ENCODE data around the gene KCNH8.
"Not testable (repeated sequence)": the region's sequence is repeated elsewhere in the genome, so short reads cannot be mapped to it uniquely, and the experiment has no call there.

The KCNH8 gene

DNA sequence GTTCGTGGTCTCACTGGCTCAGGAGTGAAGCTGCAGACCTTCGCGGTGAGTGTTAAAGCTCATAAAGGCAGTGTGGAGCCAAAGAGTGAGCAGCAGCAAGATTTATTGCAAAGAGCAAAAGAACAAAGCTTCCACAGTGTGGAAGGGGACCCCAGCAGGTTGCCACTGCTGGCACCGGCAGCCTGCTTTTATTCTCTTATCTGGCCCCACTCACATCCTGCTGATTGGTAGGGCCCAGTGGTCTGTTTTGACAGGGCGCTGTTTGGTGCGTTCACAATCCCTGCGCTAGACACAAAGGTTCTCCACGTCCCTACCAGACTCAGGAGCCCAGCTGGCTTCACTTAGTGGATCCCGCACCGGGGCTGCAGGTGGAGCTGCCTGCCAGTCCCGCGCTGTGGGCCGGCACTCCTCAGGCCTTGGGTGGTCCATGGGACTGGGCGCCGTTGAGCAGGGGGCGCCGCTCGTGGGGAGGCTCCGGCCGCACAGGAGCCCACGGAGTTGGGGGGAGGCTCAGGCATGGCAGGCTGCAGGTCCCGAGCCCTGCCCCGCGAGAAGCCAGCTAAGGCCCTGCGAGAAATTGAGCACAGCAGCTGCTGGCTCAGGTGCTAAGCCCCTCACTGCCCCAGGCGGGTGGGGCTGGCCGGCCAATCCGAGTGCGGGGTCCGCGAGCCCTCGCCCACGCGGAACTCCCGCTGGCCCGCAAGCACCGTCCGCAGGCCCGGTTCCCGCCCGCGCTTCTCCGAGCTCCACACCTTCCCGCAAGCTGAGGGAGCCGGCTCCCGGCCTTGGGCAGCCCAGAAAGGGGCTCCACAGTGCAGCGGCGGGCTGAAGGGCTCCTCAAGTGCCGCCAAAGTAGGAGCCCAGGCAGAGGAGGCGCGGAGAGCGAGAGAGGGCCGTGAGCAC lies 85.8 kb downstream of the KCNH8 start:
- not testable (repeated sequence) for H3K27ac ChIP-seq, H3K4me3 ChIP-seq

DNA sequence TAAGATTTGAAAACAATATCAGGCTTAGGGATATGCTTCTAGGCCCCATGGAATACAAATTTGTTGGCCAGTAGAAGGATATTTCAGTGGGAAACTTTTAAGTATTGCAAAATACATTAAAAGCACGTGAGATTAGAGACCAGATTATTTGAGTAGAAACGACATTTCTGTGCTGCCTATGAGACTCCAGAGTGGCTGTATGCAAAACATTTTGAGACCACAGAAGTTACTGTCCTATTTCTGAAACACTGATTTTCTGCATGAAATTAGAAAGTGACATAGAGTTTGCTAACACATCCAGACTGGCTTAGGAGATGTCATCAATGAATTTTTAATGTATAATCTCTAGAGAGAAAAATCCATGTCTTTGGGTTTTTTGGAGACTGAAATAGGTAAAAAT lies 99.8 kb downstream of the KCNH8 start:
- H3K27ac ChIP-seq = no peak overlapping the region
- no peak overlapping the region for H3K4me3 ChIP-seq

DNA sequence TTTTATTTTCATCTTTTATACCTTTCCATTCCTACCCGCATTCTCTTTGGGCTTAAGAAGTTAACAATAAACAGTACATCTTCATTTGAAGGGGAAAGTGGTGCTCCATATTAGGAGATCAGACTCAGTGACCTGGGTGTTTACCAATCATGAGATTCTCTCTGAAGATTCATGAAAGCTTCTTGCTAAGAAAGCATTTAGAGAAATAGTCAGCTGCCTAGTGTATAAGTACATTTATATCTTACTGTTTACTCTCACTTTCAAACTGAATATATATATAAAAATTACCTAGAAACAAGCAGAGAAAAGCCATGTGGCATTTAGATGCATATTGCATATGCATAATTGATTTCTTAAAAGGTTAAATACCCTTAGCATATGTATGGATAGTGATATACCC lies 100.5 kb downstream of the KCNH8 start:
- Histone ChIP-seq H3K27ac (no peak overlapping the region), H3K4me3 (no peak overlapping the region)

DNA sequence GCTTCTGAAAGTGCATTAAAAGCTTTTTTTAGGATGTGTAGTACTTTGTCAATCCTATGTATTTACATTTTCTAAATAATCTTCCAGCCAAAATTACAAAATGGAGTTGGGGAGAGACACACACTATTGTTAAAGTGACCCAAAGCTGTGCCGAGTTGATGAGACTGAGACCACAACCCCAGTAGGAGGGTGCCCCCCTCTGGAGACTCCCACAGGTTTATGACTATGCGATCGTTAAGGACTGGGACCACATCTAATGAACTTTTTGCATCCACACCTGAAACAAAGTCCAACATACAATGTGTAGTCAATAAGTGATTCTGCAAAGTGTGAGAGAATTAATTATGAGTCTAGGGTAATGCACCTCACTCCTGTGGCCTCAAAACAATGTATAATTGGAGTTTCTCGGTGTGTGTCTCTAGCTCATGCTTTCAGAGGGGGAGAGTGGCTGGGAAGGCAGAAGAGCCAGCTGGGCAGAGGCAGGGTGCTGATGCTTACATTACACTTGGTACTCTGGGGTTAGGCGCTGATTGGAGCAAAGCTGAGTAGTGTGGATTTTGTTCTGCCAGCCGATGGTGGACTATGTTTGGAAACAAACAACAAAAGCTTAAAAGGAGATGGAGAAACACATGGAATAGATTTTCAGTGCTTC lies 102.8 kb downstream of the KCNH8 start:
- Histone ChIP-seq H3K27ac (no peak overlapping the region), H3K4me3 (no peak overlapping the region)

DNA sequence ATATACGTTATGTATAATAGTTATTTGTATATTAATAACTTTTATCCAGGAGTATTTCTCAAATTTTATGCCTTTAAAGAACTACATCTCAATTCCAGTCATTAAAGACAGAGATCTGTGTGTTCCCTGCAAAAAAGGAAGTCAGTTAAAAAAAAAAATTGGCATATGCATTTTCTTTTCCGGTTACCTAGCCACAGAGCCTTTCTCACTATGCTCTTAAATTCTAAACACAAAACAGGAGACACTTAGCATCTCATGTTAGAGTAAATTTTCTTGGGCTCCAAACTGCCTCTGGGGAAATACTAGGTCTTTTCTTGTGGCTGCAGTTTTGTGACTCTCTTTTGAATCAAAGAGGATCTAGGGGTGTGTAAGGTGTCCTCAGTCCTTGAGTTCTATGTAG lies 105.9 kb downstream of the KCNH8 start:
- no peak overlapping the region for H3K27ac ChIP-seq
- no peak overlapping the region for H3K4me3 ChIP-seq

DNA sequence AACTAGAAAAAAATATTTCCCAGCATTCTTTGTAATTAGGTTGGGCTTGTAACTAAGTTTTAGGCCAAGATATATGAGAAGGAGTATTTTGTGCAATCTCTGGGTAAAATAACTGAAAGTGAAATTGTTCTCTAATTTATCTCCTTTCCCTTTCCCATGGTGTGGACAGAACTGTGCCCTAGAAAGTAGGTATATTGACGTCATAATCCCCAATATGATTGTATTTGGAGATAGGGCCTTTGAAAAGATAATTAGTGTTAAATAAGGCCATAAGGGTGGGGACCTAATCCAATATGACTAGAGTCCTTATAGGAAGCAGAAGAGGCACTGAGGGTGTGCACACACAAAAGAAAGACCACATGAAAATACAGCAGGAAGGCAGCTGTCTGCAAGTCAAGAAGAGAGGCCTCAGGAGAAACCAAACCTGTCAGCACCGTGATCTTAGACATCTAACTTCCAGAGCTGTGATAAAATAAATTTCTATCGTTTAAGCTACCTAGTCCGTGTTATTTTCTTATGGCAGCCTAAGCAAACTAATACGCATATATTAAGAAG lies 106.6 kb downstream of the KCNH8 start:
- Histone ChIP-seq H3K4me3 (no peak overlapping the region), H3K27ac (no peak overlapping the region)

DNA sequence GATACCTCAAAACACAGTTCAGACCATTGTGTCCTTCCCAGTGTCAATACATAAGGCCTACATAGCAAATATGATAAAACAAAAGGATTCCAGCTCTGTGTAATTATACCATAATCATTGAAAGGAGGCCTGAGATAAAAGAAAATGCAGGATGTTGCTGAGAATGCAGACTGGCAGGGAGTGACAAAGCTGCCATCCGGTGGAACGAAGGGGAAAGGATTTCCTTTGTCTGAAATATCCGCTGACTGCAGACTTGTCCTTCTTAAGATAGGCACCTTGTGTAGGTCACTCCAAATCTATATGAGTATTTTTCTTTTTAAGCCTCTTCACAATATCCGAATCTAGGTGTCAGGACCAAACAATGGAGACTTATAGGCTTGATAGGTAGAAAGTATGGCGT lies 108.0 kb downstream of the KCNH8 start:
- no peak overlapping the region for H3K27ac ChIP-seq
- H3K4me3 ChIP-seq = no peak overlapping the region

DNA sequence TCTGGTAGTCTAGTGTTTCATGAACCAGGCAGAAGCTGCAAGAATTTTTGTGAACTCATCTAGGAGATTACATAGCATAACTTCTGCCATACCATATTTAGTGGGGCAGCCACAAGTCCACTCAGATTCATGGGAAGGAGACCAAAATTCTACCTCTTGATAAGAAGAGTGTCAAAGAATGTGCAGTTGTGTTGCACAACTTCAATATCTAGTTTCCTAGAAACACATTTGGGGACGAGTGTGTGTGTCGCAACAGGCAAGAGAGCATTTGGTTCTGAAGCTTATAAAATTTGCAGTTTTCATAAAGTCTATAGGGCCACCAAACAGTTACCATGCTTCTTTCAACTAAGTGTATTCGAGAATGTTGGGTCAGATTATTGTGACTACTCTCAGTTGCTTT lies 115.3 kb downstream of the KCNH8 start:
- no peak overlapping the region for H3K27ac ChIP-seq
- no peak overlapping the region for H3K4me3 ChIP-seq

DNA sequence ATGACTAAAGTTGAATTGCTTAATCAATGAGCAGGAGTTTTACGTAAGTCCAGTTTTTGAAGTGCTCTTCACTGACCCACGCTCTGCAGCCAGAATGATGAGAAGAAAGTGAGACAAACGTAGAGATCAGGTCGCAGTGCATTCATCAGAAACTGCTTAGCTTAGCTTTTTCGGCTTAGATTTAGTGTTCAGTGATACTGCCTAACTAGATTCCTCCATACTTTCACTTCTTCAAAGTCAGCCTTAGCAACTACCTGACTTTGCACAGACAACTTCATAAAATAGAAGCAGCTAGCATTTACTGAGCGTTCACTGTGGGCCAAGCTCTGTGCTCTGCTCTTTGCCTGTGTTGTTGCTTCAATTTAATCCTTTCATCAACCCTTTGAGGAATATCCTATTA lies 116.1 kb downstream of the KCNH8 start:
- no peak overlapping the region for H3K27ac ChIP-seq

DNA sequence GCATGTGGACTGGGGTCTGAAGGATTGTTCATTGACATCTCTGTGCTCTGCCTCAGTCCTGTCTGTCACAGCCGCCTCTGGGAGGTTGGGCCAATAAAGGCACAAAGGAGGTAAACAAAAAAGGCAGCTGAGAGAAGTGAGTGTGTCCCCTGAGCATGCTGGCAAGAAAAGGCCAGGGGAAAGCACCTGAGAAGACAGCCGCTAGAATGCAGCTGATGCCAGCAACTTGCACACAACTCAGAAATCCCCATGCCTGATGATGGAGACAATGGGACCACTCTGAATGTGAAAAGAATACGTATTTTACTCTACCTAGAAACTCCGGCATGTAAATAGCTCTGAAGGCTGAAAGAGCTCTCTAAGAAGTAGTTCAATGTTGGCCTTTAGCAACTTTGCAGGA lies 118.7 kb downstream of the KCNH8 start:
- Histone ChIP-seq H3K4me3 (no peak overlapping the region), H3K27ac (no peak overlapping the region)

More for the DNA sequence above, 116.1 kb downstream of the KCNH8 start:
- H3K4me3 ChIP-seq = no peak overlapping the region

DNA sequence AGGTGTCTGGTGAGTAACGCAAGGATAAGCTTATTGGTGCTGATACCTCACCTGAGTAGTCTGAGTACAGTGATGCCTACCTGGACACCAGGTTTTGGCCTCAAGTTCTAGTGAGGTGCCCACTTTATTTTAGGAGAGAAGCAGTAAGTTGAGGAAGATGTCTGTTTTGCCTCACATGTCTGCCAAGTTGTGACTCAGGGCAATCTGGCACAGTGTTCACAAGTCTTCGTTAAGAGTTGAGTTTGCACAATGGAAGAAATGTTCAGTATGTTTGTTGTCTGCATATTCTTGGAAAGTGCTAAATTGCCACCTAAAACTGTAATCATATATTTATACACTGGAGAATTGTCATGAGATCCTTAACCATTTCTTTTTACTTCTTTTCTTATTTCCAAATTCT lies 122.2 kb downstream of the KCNH8 start:
- Histone ChIP-seq H3K27ac (no peak overlapping the region), H3K4me3 (no peak overlapping the region)

DNA sequence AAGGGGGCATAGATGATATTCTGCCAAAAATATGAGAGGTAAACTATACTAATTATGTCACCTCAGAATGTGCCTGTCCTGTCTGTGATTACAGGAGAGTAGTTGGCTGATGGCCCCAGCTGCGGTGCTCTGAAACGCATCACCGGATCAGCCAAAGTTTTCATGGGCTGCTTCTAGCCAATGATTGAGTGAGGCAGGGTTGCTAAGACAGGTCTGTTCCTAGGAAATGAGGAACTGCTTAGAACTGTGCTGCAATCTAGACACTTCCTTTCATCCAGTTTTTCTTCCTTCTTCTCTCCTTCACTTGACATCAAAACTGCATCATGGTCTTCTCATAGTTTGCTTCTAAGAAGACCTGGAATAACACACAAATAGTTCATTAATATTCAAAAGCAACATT lies 124.0 kb downstream of the KCNH8 start:
- H3K4me3 ChIP-seq = no peak overlapping the region
- H3K27ac ChIP-seq = no peak overlapping the region

DNA sequence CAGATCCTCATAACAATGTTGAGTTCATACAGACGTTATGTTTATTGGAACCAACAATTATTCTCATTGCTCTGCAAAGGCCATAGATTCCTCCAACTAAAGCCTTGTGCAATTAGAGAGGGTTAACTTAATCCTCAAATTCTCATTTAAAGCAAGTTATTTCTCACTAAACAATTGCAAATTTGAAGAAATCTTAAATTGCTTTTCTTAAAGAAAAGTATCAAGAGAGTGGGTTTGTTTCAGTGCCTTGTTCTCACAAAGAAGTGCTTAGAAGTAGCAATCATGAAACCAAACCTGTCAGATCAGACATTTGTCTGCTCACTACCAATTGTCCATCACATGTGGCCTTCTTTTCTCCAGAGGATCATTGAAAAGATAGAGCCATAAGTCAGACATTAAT lies 124.8 kb downstream of the KCNH8 start:
- Histone ChIP-seq H3K4me3 (no peak overlapping the region), H3K27ac (no peak overlapping the region)

DNA sequence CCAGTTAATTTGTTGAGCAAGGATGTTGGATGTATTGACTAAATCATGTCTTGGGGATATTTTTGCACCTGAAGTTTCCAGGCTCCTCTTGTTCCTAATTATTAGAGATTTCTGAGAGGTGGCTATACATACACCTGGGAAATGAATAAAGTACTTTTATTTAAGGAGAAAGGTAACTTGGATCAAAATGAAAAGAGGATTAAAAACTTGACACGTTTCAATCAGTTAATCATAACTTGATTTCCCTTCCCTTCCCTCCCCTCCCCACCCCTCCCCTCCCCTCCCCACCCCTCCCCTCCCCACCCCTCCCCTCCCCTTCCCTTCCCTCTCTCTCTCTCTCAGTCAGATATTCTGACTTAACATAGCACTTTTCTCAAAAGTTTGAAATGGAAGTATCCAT lies 126.3 kb downstream of the KCNH8 start:
- H3K4me3 ChIP-seq = no peak overlapping the region
- H3K27ac ChIP-seq = no peak overlapping the region

DNA sequence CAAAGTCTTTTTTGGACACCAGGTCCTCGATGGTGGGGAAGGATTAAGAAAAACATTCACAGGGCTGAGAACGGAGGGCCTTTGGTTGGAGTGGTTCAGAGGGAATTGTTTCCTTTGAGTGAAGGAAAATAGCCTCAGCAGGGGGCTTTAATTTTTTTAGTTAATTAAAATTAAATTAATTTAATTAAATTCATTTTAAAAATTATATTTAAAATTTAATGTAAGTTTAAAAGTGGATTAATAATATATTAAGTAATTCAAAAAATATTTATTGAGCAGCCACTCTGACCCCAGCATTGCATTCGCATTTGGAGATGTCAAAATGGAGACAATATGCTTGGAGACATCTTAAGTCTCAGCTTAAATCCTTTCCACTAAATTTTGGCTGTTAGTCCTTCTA lies 136.7 kb downstream of the KCNH8 start:
- no peak overlapping the region for H3K4me3 ChIP-seq
- H3K27ac ChIP-seq = no peak overlapping the region

DNA sequence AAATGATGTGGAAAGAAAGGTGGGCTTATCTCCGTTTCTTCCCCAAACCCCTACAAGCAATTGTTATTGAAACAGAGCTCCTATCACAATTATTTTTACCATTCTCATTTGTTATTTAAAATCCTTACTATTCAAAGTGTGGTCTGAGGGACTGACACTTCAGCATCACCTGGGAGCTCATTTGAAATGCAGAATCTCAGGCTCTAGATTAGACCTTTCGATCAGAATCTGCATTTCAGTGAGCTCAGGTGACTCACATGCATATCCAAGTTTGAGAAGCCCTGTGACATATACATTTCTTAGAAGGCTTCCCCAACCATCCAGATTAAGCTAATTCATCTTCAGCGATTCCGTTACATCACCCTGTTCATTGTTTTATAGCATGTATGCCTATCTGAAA lies 145.0 kb downstream of the KCNH8 start:
- Histone ChIP-seq H3K4me3 (no peak overlapping the region), H3K27ac (no peak overlapping the region)

DNA sequence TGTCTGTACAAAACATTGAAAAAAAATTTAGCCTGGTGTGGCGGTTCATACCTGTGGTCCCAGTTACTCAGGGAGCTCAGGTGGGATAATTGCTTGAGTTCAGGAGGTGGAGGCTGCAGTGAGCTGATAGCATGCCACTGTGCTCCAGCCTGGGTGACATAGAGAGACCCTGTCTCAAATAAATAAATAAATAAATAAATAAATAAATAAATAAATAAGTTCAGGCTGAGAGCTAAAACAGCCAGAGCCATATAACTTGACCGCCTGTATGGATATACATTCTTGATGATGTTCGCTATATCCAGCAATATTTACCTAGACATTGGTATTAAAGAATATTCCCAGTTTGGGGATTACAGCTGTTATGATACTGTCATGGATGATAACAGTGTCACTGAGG lies 146.9 kb downstream of the KCNH8 start:
- H3K27ac ChIP-seq = no peak overlapping the region

DNA sequence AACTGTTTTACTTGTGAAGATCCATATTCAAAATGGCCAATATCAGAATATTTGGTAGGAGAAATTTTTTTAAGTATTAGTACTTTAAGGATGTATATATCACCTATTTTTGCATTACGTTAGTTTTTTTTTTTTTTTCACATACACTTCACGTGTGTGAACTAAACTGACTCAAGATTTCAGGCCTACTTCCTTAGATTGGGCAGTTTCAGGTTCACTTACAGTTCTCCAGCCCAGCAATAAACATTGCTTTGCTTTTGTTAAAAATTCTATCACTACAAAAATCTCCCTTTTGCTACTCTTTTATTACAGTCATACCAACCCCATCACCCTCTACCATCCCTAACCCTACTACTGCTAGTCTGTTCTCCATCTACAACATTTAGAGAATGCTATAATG lies 183.6 kb downstream of the KCNH8 start:
- H3K27ac ChIP-seq = no peak overlapping the region

More for the DNA sequence above, 146.9 kb downstream of the KCNH8 start:
- H3K4me3 ChIP-seq = no peak overlapping the region

DNA sequence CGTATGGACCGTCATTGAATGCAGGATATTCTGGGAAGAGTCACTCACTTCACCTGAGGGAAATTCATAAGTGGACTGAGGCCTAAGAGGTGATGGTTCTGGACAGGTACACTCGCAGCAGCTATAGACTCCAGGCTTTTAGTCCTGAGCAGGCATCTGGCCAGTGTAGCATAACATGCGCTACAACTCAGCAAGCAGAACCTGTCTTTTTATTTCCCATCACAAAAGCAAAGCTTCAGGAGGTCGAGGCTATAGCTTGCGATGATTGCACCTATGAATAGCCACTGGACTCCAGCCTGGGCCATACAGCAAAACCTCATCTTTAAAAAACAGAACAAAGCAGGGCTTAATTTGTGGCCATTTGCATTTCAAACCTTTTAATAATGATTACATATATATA lies 185.8 kb downstream of the KCNH8 start:
- Histone ChIP-seq H3K4me3 (no peak overlapping the region), H3K27ac (no peak overlapping the region)

More for the DNA sequence above, 183.6 kb downstream of the KCNH8 start:
- H3K4me3 ChIP-seq = no peak overlapping the region

DNA sequence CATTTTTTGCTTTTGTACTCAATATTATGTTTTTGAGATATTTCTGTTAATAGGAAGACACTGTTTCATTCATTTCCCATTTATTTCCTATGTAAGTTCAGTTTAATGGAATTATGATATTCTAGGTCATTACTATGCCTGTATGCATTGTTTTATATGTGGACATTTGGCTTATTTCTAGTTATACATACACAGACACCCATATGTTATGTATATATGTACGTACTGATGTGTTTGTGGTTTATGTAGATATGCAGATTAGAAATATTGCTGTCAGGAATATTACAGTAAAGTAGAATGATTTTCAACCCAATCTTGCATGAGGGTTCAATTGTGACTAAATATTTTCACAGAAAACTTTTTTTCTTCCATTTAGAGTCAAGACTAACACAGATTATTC lies 190.5 kb downstream of the KCNH8 start:
- H3K27ac ChIP-seq = no peak overlapping the region
- H3K4me3 ChIP-seq = no peak overlapping the region

DNA sequence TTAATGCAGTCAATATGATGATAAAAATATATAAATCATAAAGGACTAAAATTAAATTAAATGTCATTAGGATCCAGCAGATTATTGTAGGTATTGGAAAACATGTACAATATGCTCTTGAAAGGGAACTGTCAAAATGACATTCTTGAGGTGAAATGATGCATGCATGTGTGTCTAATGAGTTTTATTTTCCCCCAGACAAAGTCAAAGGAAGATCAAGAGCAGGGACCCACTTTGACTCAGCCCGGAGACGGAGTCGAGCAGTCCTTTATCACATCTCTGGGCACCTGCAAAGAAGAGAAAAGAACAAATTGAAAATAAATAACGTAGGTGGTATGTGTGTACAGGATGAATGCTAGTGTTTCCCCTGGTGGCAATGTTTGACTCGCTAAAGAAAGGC lies 194.1 kb downstream of the KCNH8 start:
- no peak overlapping the region for H3K4me3 ChIP-seq
- H3K27ac ChIP-seq = no peak overlapping the region

Data from skin epidermis (tissue), 12 donors.